HCT116 (cell line): ENCODE measurements around the gene PRSS56. TPM values are rescaled to one million over a fixed set of nuclear protein-coding genes. Genes with fewer than 3 reads are reported as not detected.

ENCODE experiments used
- ATAC-seq: fragments of 200-7000 bp; cut with Tn5 transposase; 2 replicates; pipeline ENCODE4 v1.9.1; 2020; ENCODE audit warnings: mild to moderate bottlenecking, moderate library complexity
- BruUV-seq: library from RNA; stranded (reverse); fragments of 400-500 nt; replicated peaks from 2 replicates; lab custom pipeline; 2021; lab: Mats Ljungman, UMichigan
- CTCF ChIA-PET: fragments of 300-600 bp; sonication (Branson Sonifier 250); formaldehyde crosslinking; loops from one replicate; lab custom pipeline; 2021; ENCODE audit warnings: antibody characterized with exemption; lab: Charles Lee
- POLR2A ChIA-PET: fragments of 300-600, 350-600 bp; sonication (Branson Sonifier 250); formaldehyde crosslinking; loops from one replicate; lab custom pipeline; 2021; ENCODE audit warnings: antibody characterized with exemption; lab: Charles Lee
- RAD21 ChIA-PET, 2 experiments: fragments of 300-600 bp; sonication (Branson Sonifier 250); formaldehyde crosslinking; loops; one replicate each; lab custom pipeline; 2023; ENCODE audit warnings: low total read pairs in 2 of 2; ENCODE audit not compliant: uncharacterized antibody in 2 of 2, unreplicated experiment in 2 of 2, low non-redundant PET in 1 of 2; lab: Charles Lee
- DNase-seq: peaks from one replicate; pipeline ENCODE4 v3.0.0-alpha.2; 2010; ENCODE audit warnings: low read depth, low spot score
- H2AFZ ChIP-seq: fragments of 200-600 bp; shearing (Covaris generic), sonication (generic); 2 replicates; pipeline ENCODE4 v1.6.1; 2017; ENCODE audit warnings: low read depth, mixed run types, mixed read lengths, antibody characterized with exemption, low read length; ENCODE audit not compliant: poor library complexity, severe bottlenecking
- H3K27ac ChIP-seq: 2 replicates; pipeline ENCODE4 v1.5.1; 2012; ENCODE audit warnings: low read depth, low read length
- H3K27me3 ChIP-seq: fragments of 200-600 bp; sonication (generic); 2 replicates; pipeline ENCODE4 v1.6.1; 2016; ENCODE audit warnings: mixed run types, low read length, mixed read lengths; ENCODE audit not compliant: insufficient read depth
- H3K36me3 ChIP-seq, 2 experiments: fragments of 200-500 bp in 1 of 2; fragments of 200-600 bp in 1 of 2; sonication (Bioruptor generic) in 1 of 2; sonication (generic) in 1 of 2; 2 replicates each; pipeline versions ENCODE4 v1.5.1 to v1.6.1; 2014 to 2016; ENCODE audit warnings: low read length in 2 of 2, inconsistent platforms in 1 of 2, mixed read lengths in 1 of 2, mixed run types in 1 of 2; ENCODE audit not compliant: insufficient read depth in 2 of 2, control insufficient read depth in 1 of 2
- H3K4me1 ChIP-seq, 2 experiments: fragments of 200-600 bp in 1 of 2; sonication (generic) in 1 of 2; 2 replicates each; pipeline versions ENCODE4 v1.5.1 to v1.6.1; 2012 to 2017; ENCODE audit warnings: low read length in 2 of 2, inconsistent platforms in 1 of 2, mild to moderate bottlenecking in 1 of 2, mixed read lengths in 1 of 2, mixed run types in 1 of 2, moderate library complexity in 1 of 2; ENCODE audit not compliant: insufficient read depth in 2 of 2, control insufficient read depth in 1 of 2
- H3K4me2 ChIP-seq: fragments of 200-600 bp; sonication (generic); 2 replicates; pipeline ENCODE4 v1.6.1; 2017; ENCODE audit warnings: mixed run types, low read length, mixed read lengths
- H3K4me3 ChIP-seq, 2 experiments: fragments of 200-600 bp in 1 of 2; sonication (generic) in 1 of 2; replicated peaks in 1 of 2; 2 replicates each; pipeline ENCODE4 v1.5.1; 2011 to 2016; ENCODE audit warnings: low read length in 2 of 2, control low read depth in 1 of 2, low read depth in 1 of 2, mild to moderate bottlenecking in 1 of 2, mixed read lengths in 1 of 2, mixed run types in 1 of 2
- H3K79me2 ChIP-seq: fragments of 200-600 bp; sonication (generic); 2 replicates; pipeline ENCODE4 v1.6.1; 2017; ENCODE audit warnings: mild to moderate bottlenecking, mixed run types, low read length, moderate library complexity, mixed read lengths; ENCODE audit not compliant: insufficient read depth
- H3K9ac ChIP-seq: fragments of 200-600 bp; sonication (generic); 2 replicates; pipeline ENCODE4 v1.6.1; 2016; ENCODE audit warnings: low read length, mixed read lengths
- H3K9me2 ChIP-seq: fragments of 200-600 bp; sonication (generic), shearing (Covaris generic); 2 replicates; pipeline ENCODE4 v1.6.1; 2017; ENCODE audit warnings: mixed run types, mild to moderate bottlenecking, moderate library complexity; ENCODE audit not compliant: insufficient read depth
- H3K9me3 ChIP-seq, 2 experiments: fragments of 200-500 bp in 1 of 2; fragments of 200-600 bp in 1 of 2; sonication (Bioruptor generic) in 1 of 2; sonication (generic) in 1 of 2; 2 replicates each; pipeline ENCODE4 v1.6.1; 2014 to 2017; ENCODE audit warnings: low read length in 2 of 2, mixed read lengths in 2 of 2, inconsistent platforms in 1 of 2, low read depth in 1 of 2, mild to moderate bottlenecking in 1 of 2, mixed run types in 1 of 2, moderate library complexity in 1 of 2; ENCODE audit not compliant: control insufficient read depth in 1 of 2, insufficient read depth in 1 of 2
- H4K20me1 ChIP-seq: fragments of 200-600 bp; sonication (generic), shearing (Covaris generic); 2 replicates; pipeline ENCODE4 v1.6.1; 2017; ENCODE audit warnings: mixed run types, mild to moderate bottlenecking, moderate library complexity; ENCODE audit not compliant: insufficient read depth
- CEBPB ChIP-seq: IDR thresholded peaks from 2 replicates; pipeline ENCODE4 v1.6.1; 2012; ENCODE audit warnings: low read depth
- JUND ChIP-seq: IDR thresholded peaks from 2 replicates; pipeline ENCODE4 v1.6.1; 2012
- REST ChIP-seq: IDR thresholded peaks from 2 replicates; pipeline ENCODE4 v1.6.1; 2012; ENCODE audit warnings: low read depth
- SIN3A ChIP-seq: IDR thresholded peaks from 2 replicates; pipeline ENCODE4 v1.6.1; 2012; ENCODE audit warnings: low read depth
- SP1 ChIP-seq: IDR thresholded peaks from 2 replicates; pipeline ENCODE4 v1.6.1; 2012; ENCODE audit warnings: low read depth
- YY1 ChIP-seq: IDR thresholded peaks from 2 replicates; pipeline ENCODE4 v1.6.1; 2011; ENCODE audit warnings: low read length, low read depth, moderate library complexity, mild to moderate bottlenecking; ENCODE audit not compliant: insufficient replicate concordance; ENCODE audit errors: extremely low read depth
- intact Hi-C: fragments of 100-400 bp; cut with micrococcal nuclease; formaldehyde crosslinking; loops from 2 replicates; pipeline ENCODE4 v1.10.0; 2022
- total RNA-seq: library from RNA; stranded (reverse); gene quantifications from one replicate; pipeline ENCODE4 v1.2.1, GENCODE V29; 2021; ENCODE audit not compliant: unreplicated experiment

Gene PRSS56
- total RNA-seq, 1 experiment from 2014 or later, result not detected

- Histone ChIP-seq H3K36me3 (peaks cover 18 to 47% of the 10 kb centered on the region in 2 experiments; a peak in 3 of 4 replicates), H3K9ac (peak overlapping the region; percentile 38), H3K9me3 (no peaks in the 10 kb centered on the region), H4K20me1 (no peaks in the 10 kb centered on the region), H3K27ac (peak overlapping the region; percentile 52; the same call in 1 of the 2 replicates), H3K27me3 (no peaks in the 10 kb centered on the region), H3K4me2 (peak overlapping the region; percentile 65), H2AFZ (no peak overlapping the region), H3K4me3 (peak overlapping the region in 1 of 2 experiments; percentile 37; a peak in 2 of 4 replicates), H3K9me2 (no peaks in the 10 kb centered on the region), H3K79me2 (no peaks in the 10 kb centered on the region; the same call in 1 of the 2 replicates)
- ChIA-PET POLR2A (interaction anchor here (2.0 kb wide), 1 partner anchor 17 kb away, joined by 6 read pairs; the partner anchor contains the start of genes EIF4E2 and TIGD1), RAD21 (no interaction called here), CTCF (no interaction called here)
- intact Hi-C loops, result no loop called here
- BruUV-seq, result no TSS peak
- DNase-seq, result no peak
- peak; percentile 46 for ATAC-seq
- TF ChIP-seq REST (no peak), JUND (no peak), CEBPB (no peak), YY1 (no peak), SIN3A (0 out of 2 replicates have a peak, but pooled peaks have one; percentile 20), SP1 (no peak)
- TF ChIP-seq, all 23 proteins: peak for 1
- H3K4me1 ChIP-seq, result peaks cover 15 to 23% of the 10 kb centered on the region in 2 experiments
Observed at GRCh38 chr2:232567721-232568120, 47.5 kb downstream of the PRSS56 start.
